ENCODE results near the gene POLR2F. TPM values are rescaled to one million over a fixed set of nuclear protein-coding genes. Genes with fewer than 3 reads are reported as not detected.

POLR2F gene
- total RNA-seq, 1 donor from 2014 or later, result 23.7 TPM

- no peak for TF ChIP-seq CTCF (IDR thresholded peaks at IDR 0.05; ENCODE audit: insufficient read depth, low read length, severe bottlenecking)
- FAIRE-seq (peak; percentile 83), DNase-seq (ENCODE audit: low read depth) (no peak)
- no peaks in the 10 kb centered on the region for H3K27me3 ChIP-seq (ENCODE audit: control insufficient read depth, insufficient read depth, low read length)
- H3K36me3 ChIP-seq (ENCODE audit: control insufficient read depth, insufficient read depth, low read length), result peaks cover 25% of the 10 kb centered on the region
- peak overlapping the region; percentile 75 for H3K4me3 ChIP-seq (ENCODE audit: low read depth, low read length)
These were observed 46.2 kb upstream of the POLR2F start for GRCh38 chr22:37907036-37907954.

GRCh38 chr22:37909766-37910165 is 43.7 kb upstream of the POLR2F start:
- FAIRE-seq, result no peak
- peaks cover 35% of the 10 kb centered on the region for H3K36me3 ChIP-seq (ENCODE audit: control insufficient read depth, insufficient read depth, low read length)
- no peak overlapping the region for H3K4me3 ChIP-seq (ENCODE audit: low read depth, low read length)

GRCh38 chr22:37910890-37911672 is 42.4 kb upstream of the POLR2F start:
- FAIRE-seq, result no peak
- no peak for DNase-seq (ENCODE audit: low read depth)
- H3K27me3 ChIP-seq (ENCODE audit: control insufficient read depth, insufficient read depth, low read length), result no peaks in the 10 kb centered on the region
- H3K36me3 ChIP-seq (ENCODE audit: control insufficient read depth, insufficient read depth, low read length), result peaks cover 44% of the 10 kb centered on the region
- TF ChIP-seq CTCF (IDR thresholded peaks at IDR 0.05; ENCODE audit: insufficient read depth, low read length, severe bottlenecking), result no peak
- H3K4me3 ChIP-seq (ENCODE audit: low read depth, low read length), result no peak overlapping the region

More at GRCh38 chr22:37909766-37910165, 43.7 kb upstream of the POLR2F start:
- H3K27me3 ChIP-seq (ENCODE audit: control insufficient read depth, insufficient read depth, low read length), result no peaks in the 10 kb centered on the region
- no peak for TF ChIP-seq CTCF (IDR thresholded peaks at IDR 0.05; ENCODE audit: insufficient read depth, low read length, severe bottlenecking)
- no peak for DNase-seq (ENCODE audit: low read depth)

GRCh38 chr22:37911697-37912096 is 41.8 kb upstream of the POLR2F start:
- FAIRE-seq (no peak), DNase-seq (ENCODE audit: low read depth) (no peak)
- Histone ChIP-seq H3K4me3 (ENCODE audit: low read depth, low read length) (no peak overlapping the region), H3K36me3 (ENCODE audit: control insufficient read depth, insufficient read depth, low read length) (peaks cover 49% of the 10 kb centered on the region), H3K27me3 (ENCODE audit: control insufficient read depth, insufficient read depth, low read length) (no peaks in the 10 kb centered on the region)
- no peak for TF ChIP-seq CTCF (IDR thresholded peaks at IDR 0.05; ENCODE audit: insufficient read depth, low read length, severe bottlenecking)

- FAIRE-seq (no peak), DNase-seq (ENCODE audit: low read depth) (no peak)
- no peak overlapping the region for H3K4me3 ChIP-seq (ENCODE audit: low read depth, low read length)
- H3K36me3 ChIP-seq (ENCODE audit: control insufficient read depth, insufficient read depth, low read length), result peaks cover 50% of the 10 kb centered on the region
- H3K27me3 ChIP-seq (ENCODE audit: control insufficient read depth, insufficient read depth, low read length), result no peaks in the 10 kb centered on the region
- TF ChIP-seq CTCF (IDR thresholded peaks at IDR 0.05; ENCODE audit: insufficient read depth, low read length, severe bottlenecking), result no peak
These were observed 41.3 kb upstream of the POLR2F start for GRCh38 chr22:37912171-37912570.

All from bronchial epithelial cell (primary cell).